Stimulated activated naive B cell treated with anti-CD40 and anti-IgM and Interleukin-4, amounts not matched to agents 10 μg/mL and 1 μg/mL and 100 μg/mL, for 72 hours (primary cell): Measurements from ENCODE around the gene LRSAM1.
A peak's percentile ranks its signal among the peaks of the same experiment; 100 is the strongest.

Experiments
- ATAC-seq, 2 donors: fragments of 150-1000 bp; cut with Tn5 transposase; replicated peaks; 2 replicates each; pipeline ENCODE4 v1.10.0; 2021; ENCODE audit warnings: moderate library complexity in 1 of 2
- DNase-seq: peaks from one replicate; pipeline ENCODE4 v3.0.0; 2021
- H3K27ac Mint-ChIP-seq: one replicate; pipeline ENCODE4 v1.8.0; 2022; ENCODE audit warnings: mild to moderate bottlenecking, mixed read lengths
- H3K27me3 Mint-ChIP-seq, 2 donors: one replicate each; pipeline ENCODE4 v1.8.0; 2022; ENCODE audit warnings: mixed read lengths in 2 of 2
- H3K36me3 Mint-ChIP-seq, 2 donors: one replicate each; pipeline ENCODE4 v1.8.0; 2022; ENCODE audit warnings: mixed read lengths in 2 of 2, mild to moderate bottlenecking in 1 of 2
- H3K4me1 Mint-ChIP-seq, 2 donors: one replicate each; pipeline ENCODE4 v1.8.0; 2022; ENCODE audit warnings: mixed read lengths in 2 of 2, mild to moderate bottlenecking in 1 of 2
- H3K4me3 Mint-ChIP-seq, 2 donors: one replicate each; pipeline ENCODE4 v1.8.0; 2022; ENCODE audit warnings: mild to moderate bottlenecking in 2 of 2, mixed read lengths in 2 of 2, moderate library complexity in 1 of 2
- H3K9me3 Mint-ChIP-seq, 2 donors: one replicate each; pipeline ENCODE4 v1.8.0; 2022; ENCODE audit warnings: mixed read lengths in 2 of 2, mild to moderate bottlenecking in 1 of 2

The LRSAM1 gene

GRCh38 chr9:127503947-127504886 is 52.9 kb downstream of the LRSAM1 start:
- H3K27me3 Mint-ChIP-seq = no peaks in the 10 kb centered on the region
- H3K9me3 Mint-ChIP-seq = no peaks in the 10 kb centered on the region
- ATAC-seq (peak; percentile 89 to 91), DNase-seq (peak; percentile 60)
- H3K4me1 Mint-ChIP-seq = no peaks in the 10 kb centered on the region
- peaks cover 6 to 8% of the 10 kb centered on the region in 2 donors for H3K36me3 Mint-ChIP-seq
- no peak overlapping the region for H3K4me3 Mint-ChIP-seq
- H3K27ac Mint-ChIP-seq = no peak overlapping the region

GRCh38 chr9:127504887-127505251 is 53.6 kb downstream of the LRSAM1 start:
- no peaks in the 10 kb centered on the region for H3K4me1 Mint-ChIP-seq
- no peak overlapping the region for H3K27ac Mint-ChIP-seq
- H3K27me3 Mint-ChIP-seq = no peaks in the 10 kb centered on the region

GRCh38 chr9:127505396-127506116 is 54.2 kb downstream of the LRSAM1 start:
- H3K27me3 Mint-ChIP-seq = no peaks in the 10 kb centered on the region
- peaks cover 6 to 7% of the 10 kb centered on the region in 2 donors for H3K36me3 Mint-ChIP-seq
- ATAC-seq (peak; percentile 57 to 66), DNase-seq (peak; percentile 21)
- H3K27ac Mint-ChIP-seq = no peak overlapping the region
- no peaks in the 10 kb centered on the region for H3K9me3 Mint-ChIP-seq
- H3K4me1 Mint-ChIP-seq = no peaks in the 10 kb centered on the region
- no peak overlapping the region for H3K4me3 Mint-ChIP-seq

More at GRCh38 chr9:127504887-127505251, 53.6 kb downstream of the LRSAM1 start:
- no peak for DNase-seq
- ATAC-seq = no peak
- Mint-ChIP-seq H3K4me3 (no peak overlapping the region), H3K36me3 (peaks cover 6 to 8% of the 10 kb centered on the region in 2 donors), H3K9me3 (no peaks in the 10 kb centered on the region)

GRCh38 chr9:127506117-127506813 is 55.0 kb downstream of the LRSAM1 start:
- no peaks in the 10 kb centered on the region for H3K4me1 Mint-ChIP-seq
- peaks cover 5 to 6% of the 10 kb centered on the region in 2 donors for H3K36me3 Mint-ChIP-seq
- no peaks in the 10 kb centered on the region for H3K9me3 Mint-ChIP-seq
- H3K4me3 Mint-ChIP-seq = no peak overlapping the region
- no peaks in the 10 kb centered on the region for H3K27me3 Mint-ChIP-seq
- H3K27ac Mint-ChIP-seq = no peak overlapping the region
- no peak for ATAC-seq
- DNase-seq = no peak

GRCh38 chr9:127506814-127507750 is 55.8 kb downstream of the LRSAM1 start:
- Mint-ChIP-seq H3K4me3 (no peak overlapping the region), H3K9me3 (no peaks in the 10 kb centered on the region), H3K27ac (no peak overlapping the region), H3K4me1 (no peaks in the 10 kb centered on the region), H3K27me3 (no peaks in the 10 kb centered on the region), H3K36me3 (peaks cover 4 to 5% of the 10 kb centered on the region in 2 donors)
- ATAC-seq (no peak), DNase-seq (no peak)

- no peak overlapping the region for H3K4me3 Mint-ChIP-seq
- H3K36me3 Mint-ChIP-seq = peaks cover 0 to 2% of the 10 kb centered on the region in 2 donors
- ATAC-seq (no peak), DNase-seq (no peak)
- H3K27me3 Mint-ChIP-seq = no peaks in the 10 kb centered on the region
- H3K4me1 Mint-ChIP-seq = no peaks in the 10 kb centered on the region
- peak overlapping the region; percentile 72 for H3K27ac Mint-ChIP-seq
- no peaks in the 10 kb centered on the region for H3K9me3 Mint-ChIP-seq
Measured at GRCh38 chr9:127507751-127508648, 56.7 kb downstream of the LRSAM1 start.

- Mint-ChIP-seq H3K27ac (no peak overlapping the region), H3K27me3 (no peaks in the 10 kb centered on the region), H3K4me1 (no peaks in the 10 kb centered on the region), H3K36me3 (peaks cover 0 to under 1% of the 10 kb centered on the region in 2 donors), H3K4me3 (no peak overlapping the region), H3K9me3 (no peaks in the 10 kb centered on the region)
- DNase-seq = no peak
- ATAC-seq = no peak
Measured at GRCh38 chr9:127508901-127509260, 57.6 kb downstream of the LRSAM1 start.

- no peaks in the 10 kb centered on the region for H3K9me3 Mint-ChIP-seq
- H3K4me1 Mint-ChIP-seq = no peaks in the 10 kb centered on the region
- no peak for ATAC-seq
- no peak for DNase-seq
- H3K27ac Mint-ChIP-seq = peak overlapping the region; percentile 87
- H3K4me3 Mint-ChIP-seq = no peak overlapping the region
- H3K27me3 Mint-ChIP-seq = no peaks in the 10 kb centered on the region
- no peaks in the 10 kb centered on the region for H3K36me3 Mint-ChIP-seq
Measured at GRCh38 chr9:127509261-127509954, 58.1 kb downstream of the LRSAM1 start.

- Mint-ChIP-seq H3K4me3 (no peak overlapping the region), H3K4me1 (no peaks in the 10 kb centered on the region), H3K9me3 (no peaks in the 10 kb centered on the region), H3K27me3 (no peaks in the 10 kb centered on the region), H3K36me3 (no peaks in the 10 kb centered on the region), H3K27ac (peak overlapping the region; percentile 87)
- ATAC-seq (no peak), DNase-seq (no peak)
Measured at GRCh38 chr9:127509955-127510299, 58.6 kb downstream of the LRSAM1 start.

GRCh38 chr9:127514468-127514867 is 63.2 kb downstream of the LRSAM1 start:
- Mint-ChIP-seq H3K36me3 (no peaks in the 10 kb centered on the region), H3K4me1 (peaks cover 9 to 17% of the 10 kb centered on the region in 2 donors), H3K27me3 (peaks cover 0 to 10% of the 10 kb centered on the region in 2 donors), H3K27ac (no peak overlapping the region), H3K4me3 (no peak overlapping the region), H3K9me3 (no peaks in the 10 kb centered on the region)
- no peak for DNase-seq
- no peak for ATAC-seq

- Mint-ChIP-seq H3K27ac (no peak overlapping the region), H3K27me3 (peaks cover 0 to 16% of the 10 kb centered on the region in 2 donors), H3K4me1 (peaks cover 9 to 19% of the 10 kb centered on the region in 2 donors), H3K36me3 (no peaks in the 10 kb centered on the region), H3K4me3 (no peak overlapping the region), H3K9me3 (no peaks in the 10 kb centered on the region)
- ATAC-seq (no peak), DNase-seq (no peak)
Measured at GRCh38 chr9:127516835-127517607, 65.7 kb downstream of the LRSAM1 start.

GRCh38 chr9:127517620-127518019 is 66.3 kb downstream of the LRSAM1 start:
- no peak for ATAC-seq
- no peak overlapping the region for H3K27ac Mint-ChIP-seq
- peaks cover 0 to 16% of the 10 kb centered on the region in 2 donors for H3K27me3 Mint-ChIP-seq
- H3K4me3 Mint-ChIP-seq = no peak overlapping the region
- H3K9me3 Mint-ChIP-seq = peaks cover 2% of the 10 kb centered on the region in 2 donors
- H3K36me3 Mint-ChIP-seq = peaks cover 0 to 2% of the 10 kb centered on the region in 2 donors
- peaks cover 9 to 19% of the 10 kb centered on the region in 2 donors for H3K4me1 Mint-ChIP-seq
- no peak for DNase-seq
